ENCODE results near the gene NCAPD3.
"Not testable (repeated sequence)": the region's sequence is repeated elsewhere in the genome, so short reads cannot be mapped to it uniquely, and the experiment has no call there.

Gene NCAPD3

GRCh38 chr11:134223836-134224709 is at the start of gene NCAPD3, which contains the start of gene VPS26B:
Gene NCAPD3 (minus strand): TSS chr11:134223967. CDS start chr11:134223926, 41 bp downstream.
Gene VPS26B (plus strand): TSS chr11:134224671. CDS start chr11:134225123, 452 bp downstream.
- peak; percentile 67 to 97 (median 92) for DNase-seq

GRCh38 chr11:134273317-134273712 is 49.5 kb upstream of the NCAPD3 start:
- DNase-seq: no peak

- DNase-seq: no peak
Observed at GRCh38 chr11:134272381-134273316, 48.9 kb upstream of the NCAPD3 start.

GRCh38 chr11:134271978-134272377 is 48.2 kb upstream of the NCAPD3 start:
- no peak for DNase-seq

- no peak for DNase-seq
Observed at GRCh38 chr11:134270250-134270714, 46.5 kb upstream of the NCAPD3 start.

GRCh38 chr11:134267966-134268365 is 44.2 kb upstream of the NCAPD3 start:
- peak in 1 of 56 donors; percentile 15 for DNase-seq

- no peak for DNase-seq
Observed at GRCh38 chr11:134267461-134267860, 43.7 kb upstream of the NCAPD3 start.

- DNase-seq: no peak
Observed at GRCh38 chr11:134266841-134267251, 43.1 kb upstream of the NCAPD3 start.

GRCh38 chr11:134266440-134266839 is 42.7 kb upstream of the NCAPD3 start:
- no peak for DNase-seq

- DNase-seq: no peak
Observed at GRCh38 chr11:134264966-134265764, 41.4 kb upstream of the NCAPD3 start.

GRCh38 chr11:134261626-134262488 is 38.1 kb upstream of the NCAPD3 start:
- DNase-seq: no peak

- DNase-seq: no peak
Observed at GRCh38 chr11:134260983-134261382, 37.2 kb upstream of the NCAPD3 start.

GRCh38 chr11:134260503-134260902 is 36.7 kb upstream of the NCAPD3 start:
- no peak for DNase-seq

GRCh38 chr11:134258577-134258976 is 34.8 kb upstream of the NCAPD3 start:
- no peak for DNase-seq

- DNase-seq: no peak
Observed at GRCh38 chr11:134257101-134257500, 33.3 kb upstream of the NCAPD3 start.

- DNase-seq: not testable (repeated sequence)
Observed at GRCh38 chr11:134255184-134255561, 31.4 kb upstream of the NCAPD3 start.

GRCh38 chr11:134254433-134255183 is 30.8 kb upstream of the NCAPD3 start:
- DNase-seq: no peak

GRCh38 chr11:134253188-134253993 is 29.6 kb upstream of the NCAPD3 start, which contains the start of the genes ACAD8 and THYN1:
Gene ACAD8 (plus strand): TSS chr11:134253568. CDS start chr11:134253601, 33 bp downstream.
Gene THYN1 (minus strand): TSS chr11:134253352. CDS start chr11:134252882, 470 bp downstream.
- DNase-seq: peak; percentile 59 to 99 (median 95)
